WTC11 (cell line): Measurements from ENCODE around the gene DNPH1. TPM values are rescaled to one million over a fixed set of nuclear protein-coding genes. Genes with fewer than 3 reads are reported as not detected.
A peak's percentile ranks its signal among the peaks of the same experiment; 100 is the strongest.

Source experiments
- ATAC-seq: fragments of 200-7000 bp; cut with Tn5 transposase; 2 replicates; pipeline ENCODE4 v1.10.0; 2021; ENCODE audit warnings: mild to moderate bottlenecking, moderate library complexity
- CTCF ChIA-PET: fragments of 300-600 bp; sonication (Branson Sonifier 250); formaldehyde crosslinking; loops from one replicate; lab custom pipeline; 2021; ENCODE audit warnings: antibody characterized with exemption; lab: Charles Lee
- POLR2A ChIA-PET: fragments of 350-600 bp; sonication (Branson Sonifier 250); formaldehyde crosslinking; loops from one replicate; lab custom pipeline; 2021; ENCODE audit warnings: antibody characterized with exemption; lab: Charles Lee
- DNase-seq: peaks from one replicate; pipeline ENCODE4 v3.0.0; 2021; ENCODE audit warnings: low spot score
- H3K27ac Mint-ChIP-seq: 2 replicates; pipeline ENCODE4 v1.8.0; 2021; ENCODE audit warnings: mixed read lengths
- H3K27me3 Mint-ChIP-seq: 2 replicates; pipeline ENCODE4 v1.8.0; 2021; ENCODE audit warnings: low read depth, mild to moderate bottlenecking, moderate library complexity, mixed read lengths
- H3K36me3 Mint-ChIP-seq: 2 replicates; pipeline ENCODE4 v1.8.0; 2021; ENCODE audit warnings: mixed read lengths
- H3K4me1 Mint-ChIP-seq: 2 replicates; pipeline ENCODE4 v1.8.0; 2022; ENCODE audit warnings: mixed read lengths
- H3K4me3 Mint-ChIP-seq: 2 replicates; pipeline ENCODE4 v1.8.0; 2021; ENCODE audit warnings: mild to moderate bottlenecking, moderate library complexity, mixed read lengths
- H3K9me3 Mint-ChIP-seq: 2 replicates; pipeline ENCODE4 v1.8.0; 2021; ENCODE audit warnings: mixed read lengths
- ATF6 ChIP-seq: sonication (generic); formaldehyde crosslinking; IDR thresholded peaks from 2 replicates; pipeline ENCODE4 v1.8.1; 2023; ENCODE audit warnings: mild to moderate bottlenecking, missing genetic modification reagents
- CREM ChIP-seq: sonication (generic); formaldehyde crosslinking; IDR thresholded peaks from 2 replicates; pipeline ENCODE4 v1.8.1; 2022; ENCODE audit warnings: mild to moderate bottlenecking, missing genetic modification reagents, moderate library complexity
- E2F4 ChIP-seq: sonication (generic); formaldehyde crosslinking; IDR thresholded peaks from 2 replicates; pipeline ENCODE4 v1.8.1; 2022; ENCODE audit warnings: low read depth, mild to moderate bottlenecking, moderate library complexity, missing genetic modification reagents, borderline replicate concordance
- FOXP1 ChIP-seq: sonication (generic); formaldehyde crosslinking; IDR thresholded peaks from 2 replicates; pipeline ENCODE4 v1.8.0; 2022; ENCODE audit warnings: missing genetic modification reagents, mild to moderate bottlenecking, moderate library complexity, borderline replicate concordance
- GABPB1 ChIP-seq: sonication (generic); formaldehyde crosslinking; IDR thresholded peaks from 2 replicates; pipeline ENCODE4 v1.8.1; 2023; ENCODE audit warnings: mild to moderate bottlenecking, missing genetic modification reagents
- GTF2I ChIP-seq: fragments of 250-450 bp; sonication (Bioruptor Pico); conservative IDR thresholded peaks from 2 replicates; pipeline ENCODE4 v1.4.0; 2021; ENCODE audit warnings: mild to moderate bottlenecking
- HMGA2 ChIP-seq: fragments of 250-450 bp; sonication (Bioruptor Pico); IDR thresholded peaks from 2 replicates; pipeline ENCODE4 v1.4.0; 2021; ENCODE audit warnings: mild to moderate bottlenecking, moderate library complexity
- JAZF1 ChIP-seq: fragments of 250-450 bp; sonication (Bioruptor Pico); IDR thresholded peaks from 2 replicates; pipeline ENCODE4 v1.9.0; 2021; ENCODE audit warnings: moderate library complexity, mild to moderate bottlenecking, inconsistent platforms
- JUN ChIP-seq: sonication (generic); formaldehyde crosslinking; IDR thresholded peaks from 2 replicates; pipeline ENCODE4 v1.8.0; 2023; ENCODE audit warnings: mild to moderate bottlenecking, missing genetic modification reagents
- MLX ChIP-seq: sonication (generic); formaldehyde crosslinking; IDR thresholded peaks from 2 replicates; pipeline ENCODE4 v1.8.1; 2023; ENCODE audit warnings: mild to moderate bottlenecking, missing genetic modification reagents, moderate library complexity
- MXD4 ChIP-seq: fragments of 250-450 bp; sonication (Bioruptor Pico); IDR thresholded peaks from 2 replicates; pipeline ENCODE4 v1.8.0; 2021; ENCODE audit warnings: mild to moderate bottlenecking, moderate library complexity, borderline replicate concordance
- NR1H2 ChIP-seq: sonication (generic); formaldehyde crosslinking; IDR thresholded peaks from 2 replicates; pipeline ENCODE4 v1.9.0; 2021; ENCODE audit warnings: mild to moderate bottlenecking, moderate library complexity, missing genetic modification reagents
- NR2C2 ChIP-seq: sonication (generic); formaldehyde crosslinking; IDR thresholded peaks from 2 replicates; pipeline ENCODE4 v1.8.0; 2022; ENCODE audit warnings: mild to moderate bottlenecking, missing genetic modification reagents
- NR3C1 ChIP-seq: sonication (generic); formaldehyde crosslinking; conservative IDR thresholded peaks from 2 replicates; pipeline ENCODE4 v1.8.1; 2023; ENCODE audit warnings: low read depth, mild to moderate bottlenecking, missing genetic modification reagents
- PRDM15 ChIP-seq: sonication (generic); formaldehyde crosslinking; IDR thresholded peaks from 2 replicates; pipeline ENCODE4 v1.8.0; 2022; ENCODE audit warnings: missing genetic modification reagents
- SMAD3 ChIP-seq: sonication (generic); formaldehyde crosslinking; IDR thresholded peaks from 2 replicates; pipeline ENCODE4 v1.8.0; 2022; ENCODE audit warnings: missing genetic modification reagents, mild to moderate bottlenecking, borderline replicate concordance
- SMAD4 ChIP-seq: sonication (generic); formaldehyde crosslinking; IDR thresholded peaks from 2 replicates; pipeline ENCODE4 v1.8.0; 2022; ENCODE audit warnings: mild to moderate bottlenecking, missing genetic modification reagents
- SP1 ChIP-seq: sonication (generic); formaldehyde crosslinking; conservative IDR thresholded peaks from 2 replicates; pipeline ENCODE4 v1.8.1; 2022; ENCODE audit warnings: missing genetic modification reagents
- TEAD1 ChIP-seq: sonication (generic); formaldehyde crosslinking; IDR thresholded peaks from 2 replicates; pipeline ENCODE4 v1.8.0; 2022; ENCODE audit warnings: mild to moderate bottlenecking, missing genetic modification reagents
- ZBTB43 ChIP-seq: sonication (generic); formaldehyde crosslinking; IDR thresholded peaks from 2 replicates; pipeline ENCODE4 v1.8.1; 2023; ENCODE audit warnings: mild to moderate bottlenecking, missing genetic modification reagents
- ZNF232 ChIP-seq: sonication (generic); formaldehyde crosslinking; IDR thresholded peaks from 2 replicates; pipeline ENCODE4 v1.8.0; 2022; ENCODE audit warnings: mild to moderate bottlenecking, missing genetic modification reagents
- ZNF423 ChIP-seq: fragments of 250-450 bp; sonication (Bioruptor Pico); IDR thresholded peaks from 2 replicates; pipeline ENCODE4 v2.1.2; 2022; ENCODE audit warnings: mild to moderate bottlenecking, moderate library complexity
- total RNA-seq: library from RNA; stranded (reverse); gene quantifications from 3 replicates; pipeline ENCODE4 v1.2.3, GENCODE V29; 2021

Gene DNPH1
- total RNA-seq, 1 experiment from 2014 or later, result 48.4 TPM

GRCh38 chr6:43188426-43188825 lies 40.9 kb downstream of the DNPH1 start:
- no peaks in the 10 kb centered on the region; the same call in 1 of the 2 replicates for H3K36me3 Mint-ChIP-seq
- CTCF ChIA-PET, result interaction anchor here (0.7 kb wide), 2 partner anchors 42 to 45 kb away, joined by 3 read pairs; no protein-coding TSS in a partner anchor

GRCh38 chr6:43187821-43188220 lies 41.5 kb downstream of the DNPH1 start:
- ChIA-PET CTCF (no interaction called here), POLR2A (interaction anchor here (1.1 kb wide), 1 partner anchor 18 kb away, joined by 8 read pairs; no protein-coding TSS in a partner anchor)
- ATAC-seq (no peak), DNase-seq (peak; percentile 4)
- Mint-ChIP-seq H3K36me3 (no peaks in the 10 kb centered on the region; the same call in 1 of the 2 replicates), H3K4me3 (no peak overlapping the region), H3K4me1 (peaks cover 4% of the 10 kb centered on the region), H3K9me3 (no peaks in the 10 kb centered on the region), H3K27me3 (no peaks in the 10 kb centered on the region; the same call in 1 of the 2 replicates), H3K27ac (no peak overlapping the region)
- no peak for TF ChIP-seq TEAD1
- TF ChIP-seq ZBTB43 (CRISPR knock-in tag), result no peak
- TF ChIP-seq SMAD3, result no peak
- TF ChIP-seq HMGA2 (CRISPR knock-in tag), result no peak
- no peak for TF ChIP-seq SP1 (CRISPR knock-in tag)
- TF ChIP-seq NR2C2 (CRISPR knock-in tag), result no peak
- no peak for TF ChIP-seq ZNF232 (CRISPR knock-in tag)

More at GRCh38 chr6:43188426-43188825, 40.9 kb downstream of the DNPH1 start:
- Mint-ChIP-seq H3K4me1 (no peaks in the 10 kb centered on the region), H3K4me3 (no peak overlapping the region), H3K27me3 (no peaks in the 10 kb centered on the region; the same call in 1 of the 2 replicates), H3K27ac (no peak overlapping the region), H3K9me3 (no peaks in the 10 kb centered on the region)
- DNase-seq (peak; percentile 10), ATAC-seq (no peak; the same call in 1 of the 2 replicates)
- TF ChIP-seq E2F4, result no peak
- no peak for TF ChIP-seq PRDM15 (CRISPR knock-in tag)
- TF ChIP-seq SMAD4 (CRISPR knock-in tag), result no peak
- TF ChIP-seq ZNF423 (CRISPR knock-in tag), result no peak
- no peak for TF ChIP-seq NR1H2
- no peak for TF ChIP-seq NR3C1
- TF ChIP-seq JUN (CRISPR knock-in tag), result no peak
- TF ChIP-seq JAZF1 (CRISPR knock-in tag), result no peak
- no peak for TF ChIP-seq GTF2I (CRISPR knock-in tag)
- POLR2A ChIA-PET, result interaction anchor here (1.1 kb wide), 1 partner anchor 19 kb away, joined by 8 read pairs; no protein-coding TSS in a partner anchor

GRCh38 chr6:43186706-43187105 lies 42.6 kb downstream of the DNPH1 start:
- no peaks in the 10 kb centered on the region; the same call in 1 of the 2 replicates for H3K27me3 Mint-ChIP-seq
- TF ChIP-seq MXD4 (CRISPR knock-in tag), result no peak
- TF ChIP-seq ZBTB43 (CRISPR knock-in tag), result no peak
- TF ChIP-seq ATF6 (CRISPR knock-in tag), result no peak
- no peak for TF ChIP-seq MLX (CRISPR knock-in tag)
- no peak for TF ChIP-seq CREM (CRISPR knock-in tag)
- no peak for TF ChIP-seq GABPB1 (CRISPR knock-in tag)
- no peak for TF ChIP-seq FOXP1 (CRISPR knock-in tag)
- no peak for TF ChIP-seq JUN (CRISPR knock-in tag)
- TF ChIP-seq GTF2I (CRISPR knock-in tag), result no peak
- TF ChIP-seq ZNF423 (CRISPR knock-in tag), result no peak

More at GRCh38 chr6:43186706-43187105, 42.6 kb downstream of the DNPH1 start:
- DNase-seq (no peak), ATAC-seq (no peak)
- CTCF ChIA-PET, result no interaction called here
- 0 out of 2 replicates have a peak overlapping the region, but pooled peaks have one; percentile 61 for H3K27ac Mint-ChIP-seq
- POLR2A ChIA-PET, result no interaction called here
- H3K36me3 Mint-ChIP-seq, result no peaks in the 10 kb centered on the region; the same call in 1 of the 2 replicates
- H3K9me3 Mint-ChIP-seq, result no peaks in the 10 kb centered on the region
- no peak overlapping the region for H3K4me3 Mint-ChIP-seq
- peaks cover 10% of the 10 kb centered on the region for H3K4me1 Mint-ChIP-seq
